ENCODE measurements around the gene CLEC4D. TPM values are rescaled to one million over a fixed set of nuclear protein-coding genes. Genes with fewer than 3 reads are reported as not detected.

The CLEC4D gene
- total RNA-seq, 1 experiment from 2014 or later: not detected

DNA sequence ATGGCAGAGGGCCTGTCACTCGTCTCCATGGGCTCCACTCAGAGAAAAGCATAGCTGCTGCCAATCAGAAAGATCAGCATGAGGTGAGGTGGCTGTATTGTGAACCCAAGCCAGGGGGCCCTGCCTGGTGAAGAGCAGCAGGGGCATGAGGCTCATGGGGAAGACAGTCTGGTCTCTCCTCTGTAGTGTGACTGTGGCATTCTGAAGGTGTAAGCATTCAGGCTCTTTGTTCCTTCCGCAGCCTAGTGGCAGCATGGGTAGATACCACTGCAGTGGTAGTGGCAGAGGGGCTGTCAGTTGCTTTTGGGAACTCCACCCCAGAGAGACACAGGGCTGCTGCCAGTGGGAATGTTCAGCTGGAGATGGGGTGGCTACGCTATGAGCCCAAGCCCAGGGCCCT is 5.1 kb upstream of the CLEC4D start:
- CTCF ChIA-PET: no interaction called here
- BruUV-seq (replicated peaks): no TSS peak
- Histone ChIP-seq H3K4me2 (ENCODE audit: low read length) (no peak overlapping the region), H4K20me1 (ENCODE audit: insufficient read depth) (no peaks in the 10 kb centered on the region), H3K9me2 (ENCODE audit: insufficient read depth) (no peaks in the 10 kb centered on the region), H3K79me2 (ENCODE audit: insufficient read depth, low read length) (no peaks in the 10 kb centered on the region), H3K36me3 (ENCODE audit: control insufficient read depth in 1 of 2, insufficient read depth in 2 of 2, low read length in 2 of 2) (no peaks in the 10 kb centered on the region), H3K4me1 (ENCODE audit: control insufficient read depth in 1 of 2, insufficient read depth in 2 of 2, low read length in 2 of 2) (no peaks in the 10 kb centered on the region), H3K9me3 (ENCODE audit: control insufficient read depth in 1 of 2, insufficient read depth in 1 of 2, low read depth in 1 of 2, low read length in 2 of 2) (no peaks in the 10 kb centered on the region), H3K4me3 (replicated peaks in 1 of 2; ENCODE audit: low read depth in 1 of 2, low read length in 2 of 2) (no peak overlapping the region), H2AFZ (ENCODE audit: low read depth, low read length, poor library complexity, severe bottlenecking) (no peak overlapping the region), H3K9ac (ENCODE audit: low read length) (no peak overlapping the region), H3K27me3 (ENCODE audit: insufficient read depth, low read length) (peaks cover 60% of the 10 kb centered on the region), H3K27ac (ENCODE audit: low read depth, low read length) (no peak overlapping the region)
- ATAC-seq (no peak), DNase-seq (ENCODE audit: low read depth, low spot score) (no peak)
- RAD21 ChIA-PET (ENCODE audit: low non-redundant PET in 1 of 2, low total read pairs in 2 of 2, uncharacterized antibody in 2 of 2, unreplicated experiment in 2 of 2): no interaction called here
- TF ChIP-seq, protein P1, sequence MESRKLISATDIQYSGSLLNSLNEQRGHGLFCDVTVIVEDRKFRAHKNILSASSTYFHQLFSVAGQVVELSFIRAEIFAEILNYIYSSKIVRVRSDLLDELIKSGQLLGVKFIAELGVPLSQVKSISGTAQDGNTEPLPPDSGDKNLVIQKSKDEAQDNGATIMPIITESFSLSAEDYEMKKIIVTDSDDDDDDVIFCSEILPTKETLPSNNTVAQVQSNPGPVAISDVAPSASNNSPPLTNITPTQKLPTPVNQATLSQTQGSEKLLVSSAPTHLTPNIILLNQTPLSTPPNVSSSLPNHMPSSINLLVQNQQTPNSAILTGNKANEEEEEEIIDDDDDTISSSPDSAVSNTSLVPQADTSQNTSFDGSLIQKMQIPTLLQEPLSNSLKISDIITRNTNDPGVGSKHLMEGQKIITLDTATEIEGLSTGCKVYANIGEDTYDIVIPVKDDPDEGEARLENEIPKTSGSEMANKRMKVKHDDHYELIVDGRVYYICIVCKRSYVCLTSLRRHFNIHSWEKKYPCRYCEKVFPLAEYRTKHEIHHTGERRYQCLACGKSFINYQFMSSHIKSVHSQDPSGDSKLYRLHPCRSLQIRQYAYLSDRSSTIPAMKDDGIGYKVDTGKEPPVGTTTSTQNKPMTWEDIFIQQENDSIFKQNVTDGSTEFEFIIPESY (IDR thresholded peaks at IDR 0.05; ENCODE audit: extremely low read depth, insufficient replicate concordance, low read length): no peak
- TF ChIP-seq TCF7L2 (IDR thresholded peaks at IDR 0.05; ENCODE audit: borderline replicate concordance, extremely low read depth, insufficient read depth, insufficient read length) (no peak), SIN3A (IDR thresholded peaks at IDR 0.05; ENCODE audit: low read depth) (no peak), EZH2phosphoT487 (IDR thresholded peaks at IDR 0.05; ENCODE audit: borderline replicate concordance) (no peak), CEBPB (IDR thresholded peaks at IDR 0.05; ENCODE audit: low read depth) (no peak), POLR2AphosphoS5 (IDR thresholded peaks at IDR 0.05; ENCODE audit: low read depth, low read length) (no peak), FOSL1 (IDR thresholded peaks at IDR 0.05; ENCODE audit: low read depth) (no peak), POLR2A (IDR thresholded peaks at IDR 0.05; ENCODE audit: borderline replicate concordance, extremely low read depth, insufficient read depth, insufficient read length) (no peak), ELF1 (IDR thresholded peaks at IDR 0.05; ENCODE audit: borderline replicate concordance, low read depth) (no peak), ZNF274 (IDR thresholded peaks at IDR 0.05; ENCODE audit: low read depth, low read length) (no peak), EZH2 (IDR thresholded peaks at IDR 0.05) (no peak), SP1 (IDR thresholded peaks at IDR 0.05; ENCODE audit: low read depth) (no peak)
- TF ChIP-seq, protein P2, sequence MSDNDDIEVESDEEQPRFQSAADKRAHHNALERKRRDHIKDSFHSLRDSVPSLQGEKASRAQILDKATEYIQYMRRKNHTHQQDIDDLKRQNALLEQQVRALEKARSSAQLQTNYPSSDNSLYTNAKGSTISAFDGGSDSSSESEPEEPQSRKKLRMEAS (IDR thresholded peaks at IDR 0.05): no peak
- TF ChIP-seq, protein P3, sequence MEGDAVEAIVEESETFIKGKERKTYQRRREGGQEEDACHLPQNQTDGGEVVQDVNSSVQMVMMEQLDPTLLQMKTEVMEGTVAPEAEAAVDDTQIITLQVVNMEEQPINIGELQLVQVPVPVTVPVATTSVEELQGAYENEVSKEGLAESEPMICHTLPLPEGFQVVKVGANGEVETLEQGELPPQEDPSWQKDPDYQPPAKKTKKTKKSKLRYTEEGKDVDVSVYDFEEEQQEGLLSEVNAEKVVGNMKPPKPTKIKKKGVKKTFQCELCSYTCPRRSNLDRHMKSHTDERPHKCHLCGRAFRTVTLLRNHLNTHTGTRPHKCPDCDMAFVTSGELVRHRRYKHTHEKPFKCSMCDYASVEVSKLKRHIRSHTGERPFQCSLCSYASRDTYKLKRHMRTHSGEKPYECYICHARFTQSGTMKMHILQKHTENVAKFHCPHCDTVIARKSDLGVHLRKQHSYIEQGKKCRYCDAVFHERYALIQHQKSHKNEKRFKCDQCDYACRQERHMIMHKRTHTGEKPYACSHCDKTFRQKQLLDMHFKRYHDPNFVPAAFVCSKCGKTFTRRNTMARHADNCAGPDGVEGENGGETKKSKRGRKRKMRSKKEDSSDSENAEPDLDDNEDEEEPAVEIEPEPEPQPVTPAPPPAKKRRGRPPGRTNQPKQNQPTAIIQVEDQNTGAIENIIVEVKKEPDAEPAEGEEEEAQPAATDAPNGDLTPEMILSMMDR (IDR thresholded peaks at IDR 0.05 in 2 of 3, conservative IDR thresholded peaks at IDR 0.05 in 1 of 3; ENCODE audit: borderline replicate concordance in 1 of 3, insufficient read depth in 1 of 3, low read depth in 2 of 3, low read length in 2 of 3): no peak
- TF ChIP-seq, protein P4, sequence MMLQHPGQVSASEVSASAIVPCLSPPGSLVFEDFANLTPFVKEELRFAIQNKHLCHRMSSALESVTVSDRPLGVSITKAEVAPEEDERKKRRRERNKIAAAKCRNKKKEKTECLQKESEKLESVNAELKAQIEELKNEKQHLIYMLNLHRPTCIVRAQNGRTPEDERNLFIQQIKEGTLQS (IDR thresholded peaks at IDR 0.05): no peak
- POLR2A ChIA-PET: no interaction called here
- intact Hi-C loops (cut with micrococcal nuclease): no loop called here

Data from HCT116 (cell line).